GM18502 (cell line): Measurements from ENCODE around the gene MLLT10.

Experiments
- ATAC-seq: cut with Tn5 transposase; IDR thresholded peaks from one replicate; pipeline ENCODE4 v1.9.1; 2021; ENCODE audit warnings: mild to moderate bottlenecking; ENCODE audit not compliant: unreplicated experiment, poor library complexity

The MLLT10 gene

DNA sequence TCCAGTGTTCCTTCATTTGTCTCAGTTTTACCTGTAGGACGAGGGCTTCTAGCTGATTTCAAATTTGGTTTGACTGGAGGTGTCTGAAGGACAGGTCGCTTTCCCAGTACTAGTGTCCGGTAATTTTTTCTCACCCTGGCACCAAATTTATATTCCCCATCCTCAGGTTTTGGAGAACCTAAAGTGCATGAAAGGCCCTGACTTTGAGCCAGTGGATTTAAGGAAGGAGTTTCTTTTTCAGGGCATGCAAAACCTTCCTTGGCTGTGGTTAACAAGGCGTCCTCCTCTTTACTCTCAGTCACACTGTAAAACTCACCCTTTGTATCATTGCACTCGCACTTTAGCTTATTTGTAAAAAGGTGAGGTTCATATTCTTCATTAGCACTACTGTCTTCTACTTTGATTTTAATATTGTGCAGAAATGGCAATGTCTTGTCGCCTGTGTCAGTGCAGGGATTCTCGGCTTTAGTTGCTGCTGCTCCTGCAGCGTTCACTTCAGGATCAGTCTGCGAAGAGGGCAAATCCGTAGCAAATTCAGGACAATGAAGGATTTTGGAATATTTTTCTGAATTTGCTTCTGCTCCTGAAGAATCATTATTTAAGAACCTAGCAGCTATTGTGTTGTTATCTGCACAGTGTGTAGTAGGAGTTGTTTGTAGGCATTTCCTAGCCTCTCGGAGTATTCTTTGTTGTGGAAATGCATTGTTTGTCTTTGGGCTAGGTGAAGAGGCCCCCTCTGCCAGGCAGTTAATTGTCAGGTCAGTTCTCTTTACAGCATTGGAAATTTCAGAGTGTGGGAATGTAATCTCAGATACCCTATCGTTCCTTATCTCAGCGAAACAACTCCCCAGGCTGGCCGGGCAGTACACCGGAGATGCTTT, 18.4 kb upstream of the MLLT10 start:
- no peak for ATAC-seq

DNA sequence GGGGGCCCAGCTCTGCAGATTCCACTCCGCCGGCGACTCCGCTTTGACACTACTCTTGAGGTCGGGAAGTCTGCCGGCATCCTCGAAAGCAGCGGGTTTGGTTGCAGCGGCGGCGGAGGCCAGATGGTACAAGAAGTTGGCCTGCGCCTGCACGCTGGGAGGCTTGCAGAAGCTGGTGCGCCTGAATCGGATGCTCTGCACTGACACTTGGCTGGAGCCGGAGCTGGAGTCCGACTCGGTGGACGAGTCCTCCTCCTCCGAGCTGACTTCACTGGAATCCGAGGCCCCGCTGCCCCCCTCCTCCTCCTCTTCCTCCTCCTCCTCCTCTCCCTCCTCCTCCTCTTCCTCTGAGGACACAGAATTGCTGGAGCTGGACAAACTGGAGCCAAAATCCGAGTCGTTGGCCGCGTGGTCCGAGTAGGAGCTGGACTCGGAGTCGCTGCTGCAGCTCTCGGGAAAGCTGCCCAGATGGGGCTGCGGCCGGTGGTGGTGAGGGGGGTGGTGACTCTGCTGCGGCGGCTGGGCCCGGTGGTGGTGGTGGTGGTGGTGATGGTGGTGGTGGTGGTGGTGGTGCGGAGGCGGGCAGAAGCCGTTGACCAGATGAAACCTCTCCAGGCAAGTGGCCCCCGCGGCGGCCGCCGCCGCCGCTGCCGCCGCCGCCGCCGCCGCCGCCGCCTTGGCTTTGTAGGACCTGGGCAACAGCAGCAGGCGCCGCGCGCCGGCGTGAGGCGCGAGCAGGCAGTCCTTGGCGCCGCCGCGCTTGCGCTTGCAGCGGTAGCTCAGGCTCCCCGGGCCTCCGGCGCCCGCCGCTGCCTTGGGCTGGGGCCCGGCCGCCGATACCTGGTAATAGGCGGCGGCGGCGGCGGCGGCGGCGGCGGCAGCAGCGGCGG, 17.5 kb upstream of the MLLT10 start:
- peak; percentile 62 for ATAC-seq

DNA sequence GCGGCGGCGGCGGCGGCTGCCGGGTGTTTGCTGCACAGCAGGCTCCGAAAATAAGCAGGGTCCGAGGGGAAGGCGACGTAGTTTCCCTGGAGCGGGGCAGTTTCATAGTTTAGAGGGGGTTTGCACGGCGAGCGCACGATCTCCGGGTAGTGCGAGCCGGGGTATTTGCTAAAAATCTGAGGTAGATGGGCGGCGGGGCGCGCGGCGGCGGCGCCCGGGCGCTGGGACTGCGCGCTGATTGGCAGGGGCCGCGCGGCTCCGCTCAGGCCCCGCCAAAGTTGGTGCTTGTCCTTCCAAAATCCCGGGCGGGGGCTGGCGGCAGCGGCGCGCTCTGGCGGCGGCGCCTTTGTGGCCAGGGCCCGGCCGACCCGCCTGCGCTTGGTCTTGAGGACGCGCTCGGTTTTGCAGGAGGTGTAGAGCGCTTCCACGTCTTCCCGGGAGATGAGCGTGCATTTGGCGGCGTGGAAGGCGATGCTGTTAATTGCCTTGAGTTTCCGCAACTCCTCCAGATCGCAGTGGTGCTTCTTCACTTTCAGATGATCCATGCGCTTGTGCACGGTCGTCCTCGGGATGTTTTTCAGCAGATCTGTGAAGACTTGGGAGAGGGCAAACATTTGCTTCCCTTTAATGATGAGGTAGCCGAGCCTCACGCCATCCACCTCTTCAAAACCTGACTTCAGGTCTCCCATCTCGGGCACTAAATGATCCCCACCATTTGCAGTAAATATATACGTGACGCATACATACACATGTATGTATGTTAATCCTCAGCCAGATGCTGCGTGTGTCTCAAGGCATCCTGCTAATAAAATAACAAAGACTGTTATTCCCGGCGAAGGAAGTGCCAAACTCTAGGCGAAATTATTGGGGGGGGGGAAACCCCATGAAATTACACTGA, 16.6 kb upstream of the MLLT10 start:
- ATAC-seq: peak; percentile 77

GRCh38 chr10:21518149-21518640, 15.8 kb upstream of the MLLT10 start:
- no peak for ATAC-seq

DNA sequence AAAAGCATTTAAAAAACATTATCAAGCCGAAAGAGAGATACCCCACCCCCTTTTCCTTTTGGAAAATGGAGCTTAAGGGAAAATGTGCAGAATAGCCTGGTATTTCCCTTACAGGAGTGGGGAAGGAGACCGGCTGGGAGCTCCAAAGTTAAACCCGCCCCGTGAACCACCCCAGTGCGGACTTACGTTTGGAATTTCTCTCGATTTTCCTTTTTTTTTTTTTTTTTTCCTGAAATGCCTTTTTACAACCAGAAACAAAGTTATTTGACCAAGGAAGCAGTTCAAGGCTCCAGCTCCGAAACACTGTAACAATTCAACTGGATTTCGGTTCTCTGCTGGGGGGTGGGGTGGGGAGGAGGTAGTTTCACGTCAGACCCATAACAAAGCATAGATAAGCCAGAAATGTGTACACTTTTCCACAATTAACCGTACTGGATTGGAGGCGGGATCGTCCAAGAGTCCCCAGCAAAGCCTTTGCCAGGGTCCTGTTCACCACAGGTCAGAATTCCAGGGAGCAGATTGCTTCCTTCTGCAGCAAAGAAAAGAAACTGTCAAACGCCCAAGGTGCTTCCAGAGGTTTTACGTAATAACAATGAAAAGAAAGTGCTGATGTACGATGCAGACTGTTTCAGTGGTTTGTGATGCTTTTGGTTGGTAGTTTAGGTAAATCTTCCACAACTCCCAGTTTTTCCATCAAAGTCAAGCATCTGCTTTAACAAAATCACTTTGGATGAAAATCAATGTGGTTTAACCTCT, 15.2 kb upstream of the MLLT10 start:
- ATAC-seq: no peak

DNA sequence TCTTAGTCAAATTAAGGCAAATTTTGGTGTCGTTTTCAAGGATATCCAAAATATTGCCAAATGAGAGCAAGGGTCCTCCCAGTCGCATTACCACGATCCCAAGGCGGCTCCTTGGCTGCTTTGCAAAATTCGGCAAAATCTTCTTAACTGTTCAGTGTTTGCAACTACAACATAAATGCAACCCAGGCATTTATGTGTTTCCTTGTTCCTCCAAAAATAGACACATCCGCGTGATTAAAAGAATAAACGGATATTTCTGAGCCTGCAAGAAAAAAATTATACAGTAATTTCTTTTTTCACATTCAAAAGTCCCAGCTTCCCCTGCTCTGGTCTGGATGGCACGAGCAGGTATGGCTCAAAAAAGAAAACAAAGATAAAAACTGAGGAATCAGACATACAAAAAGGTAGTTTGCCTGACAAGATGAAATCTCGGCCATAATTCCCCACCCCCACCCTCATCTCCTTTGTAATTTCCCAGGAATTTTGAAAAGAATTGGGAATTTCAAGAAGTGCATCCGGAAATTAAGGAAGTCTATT, 14.6 kb upstream of the MLLT10 start:
- ATAC-seq: no peak

DNA sequence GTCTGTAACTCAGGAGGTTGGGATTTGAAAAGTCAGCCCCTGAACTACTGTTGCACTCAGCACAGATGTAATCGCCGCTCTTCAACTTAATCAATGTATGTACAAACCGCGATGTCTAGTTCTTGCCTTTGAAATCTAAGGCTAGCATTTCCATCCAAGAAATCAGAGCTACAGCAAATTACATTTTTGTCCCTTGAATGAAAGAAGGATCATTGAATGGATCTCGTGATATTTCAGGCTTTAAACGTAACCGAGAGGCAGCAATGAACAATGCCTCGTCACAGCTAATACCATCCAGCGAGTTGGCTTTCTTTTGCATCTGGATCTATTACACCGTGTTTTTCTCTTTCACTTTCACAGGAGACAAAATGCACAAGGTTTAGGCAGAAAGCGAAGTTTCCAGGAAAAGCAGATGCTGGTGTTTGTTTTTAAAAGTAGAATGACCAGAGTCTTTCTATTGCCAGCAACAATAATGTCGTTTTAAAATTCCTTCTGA, 14.0 kb upstream of the MLLT10 start:
- ATAC-seq: peak; percentile 33

- ATAC-seq: no peak
Observed at GRCh38 chr10:21520509-21520908, 13.5 kb upstream of the MLLT10 start.

DNA sequence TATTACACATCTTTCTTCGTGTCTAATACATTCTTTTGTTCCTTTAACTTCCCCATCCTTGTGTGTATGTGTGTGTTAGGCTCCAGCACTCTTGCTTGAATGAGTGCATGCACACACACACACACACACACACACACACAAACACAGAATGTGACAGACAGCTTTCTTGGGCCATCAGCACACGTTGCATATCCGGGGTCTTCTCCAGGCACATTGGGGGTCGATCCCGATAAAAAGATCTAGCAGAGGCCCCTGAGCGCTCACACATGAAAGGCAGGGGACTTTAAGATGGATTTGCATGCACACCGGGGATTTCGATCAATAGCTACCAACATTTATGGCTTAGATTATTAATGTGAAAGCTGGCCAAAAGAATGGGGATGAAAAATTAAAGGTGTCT, 13.1 kb upstream of the MLLT10 start:
- ATAC-seq: no peak

DNA sequence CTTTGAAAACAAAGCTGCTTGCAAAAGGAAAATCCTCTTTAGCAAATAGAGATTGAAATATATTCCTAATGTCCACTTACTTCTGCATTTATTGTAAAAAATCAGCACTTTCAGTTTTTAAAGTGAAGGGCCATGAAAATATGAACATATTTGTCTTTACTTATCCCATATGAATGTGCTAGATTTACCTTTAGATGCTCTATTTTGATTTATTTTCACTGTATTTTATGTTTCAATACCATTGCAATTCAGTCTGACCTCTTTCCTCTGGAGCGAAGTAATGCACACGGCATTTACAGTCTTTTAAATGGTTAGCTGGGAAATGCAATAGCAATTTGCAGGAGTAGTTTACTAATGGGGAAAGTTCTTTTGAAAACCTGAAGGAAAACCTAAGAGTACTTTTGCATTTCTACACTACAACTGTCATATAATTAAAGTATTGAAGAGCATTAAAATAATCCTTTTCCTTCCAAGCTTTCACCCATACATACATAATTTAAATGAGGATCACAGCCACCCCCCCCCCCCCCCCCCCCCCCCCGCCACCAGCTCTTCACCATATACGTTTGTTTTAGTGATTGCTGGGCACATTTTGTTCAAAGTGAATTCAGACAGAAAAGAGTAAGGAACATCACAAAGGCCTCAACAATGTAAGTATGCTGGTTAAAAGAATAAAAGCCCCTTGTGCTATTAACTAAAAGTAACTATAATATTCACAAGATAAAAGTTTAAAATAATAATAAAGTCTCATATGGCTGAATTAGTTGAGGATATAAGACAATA, 12.1 kb upstream of the MLLT10 start:
- ATAC-seq: no peak

GRCh38 chr10:21522631-21523406, 11.2 kb upstream of the MLLT10 start:
- no peak for ATAC-seq

GRCh38 chr10:21523557-21524008, 10.4 kb upstream of the MLLT10 start:
- ATAC-seq: no peak

- no peak for ATAC-seq
Observed at GRCh38 chr10:21524131-21524525, 9.9 kb upstream of the MLLT10 start.

DNA sequence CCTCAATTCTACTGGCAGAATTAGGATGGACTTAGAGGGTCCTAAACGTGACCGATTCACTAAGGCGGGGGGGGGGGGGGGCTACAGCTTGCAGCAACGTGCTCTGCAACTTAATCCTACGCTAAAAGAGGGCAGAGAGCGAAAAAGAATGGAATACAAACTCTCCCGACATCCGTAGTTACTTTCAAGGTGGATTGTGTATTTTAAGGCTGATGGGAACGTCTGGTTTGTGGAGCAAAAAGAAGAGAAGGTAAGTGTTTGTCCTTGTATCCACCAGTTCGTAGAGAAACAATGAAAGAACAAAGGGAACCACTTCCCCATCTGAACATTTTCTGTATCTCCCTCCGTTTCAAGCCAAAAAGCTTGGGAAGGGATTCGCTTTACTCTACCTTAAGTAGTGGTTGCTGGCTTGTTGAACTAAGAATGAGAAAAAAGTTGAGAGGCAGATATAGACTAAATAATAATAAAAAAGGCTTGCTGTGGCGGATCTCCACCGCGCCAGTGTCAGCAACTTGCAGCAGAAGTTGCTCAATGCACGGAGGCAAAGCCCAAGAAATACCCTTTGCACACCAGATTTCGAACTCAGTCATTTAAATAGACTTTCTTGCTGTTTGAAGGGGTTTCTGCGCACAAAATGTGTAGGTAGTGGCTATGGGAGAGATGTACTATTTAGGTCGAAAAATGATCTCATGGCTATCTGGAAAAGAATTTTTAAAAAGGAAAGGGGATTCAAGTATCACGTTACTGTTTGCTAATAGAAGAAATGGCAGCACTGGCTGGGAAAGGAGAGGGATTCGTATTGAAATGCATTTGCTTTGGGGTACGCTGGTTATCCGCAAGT, 9.3 kb upstream of the MLLT10 start:
- no peak for ATAC-seq

DNA sequence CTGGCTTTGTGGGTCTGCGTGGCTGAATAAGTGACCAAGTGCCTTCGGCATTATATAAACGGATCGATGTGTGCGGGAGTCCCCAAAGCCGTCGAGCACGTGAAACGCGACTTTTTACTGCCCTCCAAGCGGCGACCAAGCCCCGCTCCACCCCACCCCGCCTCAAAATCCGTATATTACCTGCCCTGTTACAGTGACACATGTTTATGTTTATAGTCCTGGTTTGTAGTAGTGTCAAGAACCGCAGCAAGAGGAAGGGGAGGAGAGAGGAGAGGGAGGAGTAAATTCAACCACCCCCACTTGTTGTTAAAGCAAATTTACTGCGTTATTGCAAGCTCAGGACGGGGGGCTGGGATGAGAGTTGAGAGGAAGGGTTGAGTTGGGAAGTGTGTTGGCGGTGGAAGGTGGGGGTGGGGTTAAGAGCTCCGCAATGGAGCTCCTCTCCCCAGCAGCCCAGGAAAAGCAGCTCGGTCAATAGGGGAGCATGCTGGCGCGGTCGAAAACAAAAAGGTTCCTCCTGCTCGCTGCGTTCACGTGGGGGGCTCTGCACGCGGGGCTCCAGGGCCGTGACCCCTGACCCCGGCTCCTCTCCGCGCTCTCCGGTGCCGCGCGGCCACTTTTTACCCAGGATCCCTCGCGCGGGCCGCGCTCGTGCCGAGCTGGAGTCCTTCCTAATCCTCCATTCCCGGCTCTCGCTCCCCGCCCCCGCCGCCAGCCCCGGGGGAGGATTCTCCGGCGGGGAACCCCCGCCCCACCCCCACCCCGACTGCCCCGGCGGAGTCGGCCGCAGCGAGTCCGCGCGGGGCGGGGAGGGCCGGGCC, 8.5 kb upstream of the MLLT10 start, which contains the start of gene SKIDA1:
TSS of gene SKIDA1 (minus strand) at position 316 of the 821 bp plus-strand sequence. CDS start 7,860 bp downstream, outside the sequence.
- ATAC-seq: peak; percentile 56
